Measurements from ENCODE around the gene PSKH1.
A peak's percentile ranks its signal among the peaks of the same experiment; 100 is the strongest.

DNA sequence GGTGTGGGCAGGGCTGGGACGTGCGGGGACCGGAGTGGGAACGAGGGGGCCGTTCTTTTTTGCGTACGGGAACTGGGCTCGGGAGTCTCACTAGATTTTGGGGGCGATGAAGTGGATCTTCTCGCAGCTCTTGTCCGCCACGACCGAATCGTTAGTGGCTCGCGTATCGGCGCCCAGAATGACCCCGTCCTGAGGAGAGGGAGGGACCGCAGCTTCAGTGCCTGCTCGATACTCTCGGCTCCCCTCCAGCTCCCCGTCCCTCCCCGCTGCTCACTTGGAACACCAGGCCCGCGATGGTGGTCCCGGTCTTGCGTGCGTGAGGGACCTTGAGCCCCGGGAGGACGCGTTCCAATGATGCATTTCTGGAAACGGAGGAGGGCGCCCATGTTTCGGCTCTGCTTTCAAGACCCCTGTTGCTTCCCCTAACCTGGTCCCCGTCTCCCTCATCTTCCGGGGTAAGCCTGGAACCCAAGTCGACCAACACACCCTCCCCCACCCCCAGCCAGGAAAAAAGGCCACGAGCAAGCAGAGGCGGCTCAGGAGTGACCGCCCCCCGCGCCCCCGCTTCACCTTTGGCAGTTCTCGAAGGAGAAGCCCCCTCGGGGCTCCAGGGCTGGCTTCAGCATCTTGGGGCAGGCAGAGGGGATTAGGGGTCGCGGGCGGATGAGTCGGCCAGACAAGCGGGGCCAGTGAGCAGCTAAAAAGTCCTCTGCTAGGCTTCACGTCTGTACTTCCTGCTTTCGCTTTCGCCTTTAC is 43.2 kb downstream of the PSKH1 start, which contains the start of gene PSMB10:
- TF ChIP-seq MYC (IDR thresholded peaks at IDR 0.05; ENCODE audit: insufficient read depth, insufficient read length, insufficient replicate concordance, low read length, severe bottlenecking) (no peak), FOXM1 (IDR thresholded peaks at IDR 0.05; ENCODE audit: low read depth, low read length) (no peak), POLR2A (IDR thresholded peaks at IDR 0.05; ENCODE audit: low read depth, low read length) (peak; percentile 75), SREBF1 (IDR thresholded peaks at IDR 0.05; ENCODE audit: low read length) (no peak), TCF3 (IDR thresholded peaks at IDR 0.05; ENCODE audit: borderline replicate concordance, insufficient read depth, low read depth, low read length) (no peak), RAD51 (IDR thresholded peaks at IDR 0.05) (no peak), SMARCA5 (IDR thresholded peaks at IDR 0.05) (0 out of 2 replicates have a peak, but pooled peaks have one; percentile 55)
- TF ChIP-seq, protein P1, sequence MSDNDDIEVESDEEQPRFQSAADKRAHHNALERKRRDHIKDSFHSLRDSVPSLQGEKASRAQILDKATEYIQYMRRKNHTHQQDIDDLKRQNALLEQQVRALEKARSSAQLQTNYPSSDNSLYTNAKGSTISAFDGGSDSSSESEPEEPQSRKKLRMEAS (IDR thresholded peaks at IDR 0.05; ENCODE audit: low read depth, low read length), result no peak
- TF ChIP-seq, protein P2, sequence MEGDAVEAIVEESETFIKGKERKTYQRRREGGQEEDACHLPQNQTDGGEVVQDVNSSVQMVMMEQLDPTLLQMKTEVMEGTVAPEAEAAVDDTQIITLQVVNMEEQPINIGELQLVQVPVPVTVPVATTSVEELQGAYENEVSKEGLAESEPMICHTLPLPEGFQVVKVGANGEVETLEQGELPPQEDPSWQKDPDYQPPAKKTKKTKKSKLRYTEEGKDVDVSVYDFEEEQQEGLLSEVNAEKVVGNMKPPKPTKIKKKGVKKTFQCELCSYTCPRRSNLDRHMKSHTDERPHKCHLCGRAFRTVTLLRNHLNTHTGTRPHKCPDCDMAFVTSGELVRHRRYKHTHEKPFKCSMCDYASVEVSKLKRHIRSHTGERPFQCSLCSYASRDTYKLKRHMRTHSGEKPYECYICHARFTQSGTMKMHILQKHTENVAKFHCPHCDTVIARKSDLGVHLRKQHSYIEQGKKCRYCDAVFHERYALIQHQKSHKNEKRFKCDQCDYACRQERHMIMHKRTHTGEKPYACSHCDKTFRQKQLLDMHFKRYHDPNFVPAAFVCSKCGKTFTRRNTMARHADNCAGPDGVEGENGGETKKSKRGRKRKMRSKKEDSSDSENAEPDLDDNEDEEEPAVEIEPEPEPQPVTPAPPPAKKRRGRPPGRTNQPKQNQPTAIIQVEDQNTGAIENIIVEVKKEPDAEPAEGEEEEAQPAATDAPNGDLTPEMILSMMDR (IDR thresholded peaks at IDR 0.05 in 2 of 3, conservative IDR thresholded peaks at IDR 0.05 in 1 of 3; ENCODE audit: control insufficient read depth in 2 of 3, extremely low read depth in 1 of 3, insufficient read depth in 1 of 3, low read depth in 3 of 3, low read length in 3 of 3), result peak in 1 of 3 experiments; percentile 14; a peak in 1 of 6 replicates
- TF ChIP-seq, protein P3, sequence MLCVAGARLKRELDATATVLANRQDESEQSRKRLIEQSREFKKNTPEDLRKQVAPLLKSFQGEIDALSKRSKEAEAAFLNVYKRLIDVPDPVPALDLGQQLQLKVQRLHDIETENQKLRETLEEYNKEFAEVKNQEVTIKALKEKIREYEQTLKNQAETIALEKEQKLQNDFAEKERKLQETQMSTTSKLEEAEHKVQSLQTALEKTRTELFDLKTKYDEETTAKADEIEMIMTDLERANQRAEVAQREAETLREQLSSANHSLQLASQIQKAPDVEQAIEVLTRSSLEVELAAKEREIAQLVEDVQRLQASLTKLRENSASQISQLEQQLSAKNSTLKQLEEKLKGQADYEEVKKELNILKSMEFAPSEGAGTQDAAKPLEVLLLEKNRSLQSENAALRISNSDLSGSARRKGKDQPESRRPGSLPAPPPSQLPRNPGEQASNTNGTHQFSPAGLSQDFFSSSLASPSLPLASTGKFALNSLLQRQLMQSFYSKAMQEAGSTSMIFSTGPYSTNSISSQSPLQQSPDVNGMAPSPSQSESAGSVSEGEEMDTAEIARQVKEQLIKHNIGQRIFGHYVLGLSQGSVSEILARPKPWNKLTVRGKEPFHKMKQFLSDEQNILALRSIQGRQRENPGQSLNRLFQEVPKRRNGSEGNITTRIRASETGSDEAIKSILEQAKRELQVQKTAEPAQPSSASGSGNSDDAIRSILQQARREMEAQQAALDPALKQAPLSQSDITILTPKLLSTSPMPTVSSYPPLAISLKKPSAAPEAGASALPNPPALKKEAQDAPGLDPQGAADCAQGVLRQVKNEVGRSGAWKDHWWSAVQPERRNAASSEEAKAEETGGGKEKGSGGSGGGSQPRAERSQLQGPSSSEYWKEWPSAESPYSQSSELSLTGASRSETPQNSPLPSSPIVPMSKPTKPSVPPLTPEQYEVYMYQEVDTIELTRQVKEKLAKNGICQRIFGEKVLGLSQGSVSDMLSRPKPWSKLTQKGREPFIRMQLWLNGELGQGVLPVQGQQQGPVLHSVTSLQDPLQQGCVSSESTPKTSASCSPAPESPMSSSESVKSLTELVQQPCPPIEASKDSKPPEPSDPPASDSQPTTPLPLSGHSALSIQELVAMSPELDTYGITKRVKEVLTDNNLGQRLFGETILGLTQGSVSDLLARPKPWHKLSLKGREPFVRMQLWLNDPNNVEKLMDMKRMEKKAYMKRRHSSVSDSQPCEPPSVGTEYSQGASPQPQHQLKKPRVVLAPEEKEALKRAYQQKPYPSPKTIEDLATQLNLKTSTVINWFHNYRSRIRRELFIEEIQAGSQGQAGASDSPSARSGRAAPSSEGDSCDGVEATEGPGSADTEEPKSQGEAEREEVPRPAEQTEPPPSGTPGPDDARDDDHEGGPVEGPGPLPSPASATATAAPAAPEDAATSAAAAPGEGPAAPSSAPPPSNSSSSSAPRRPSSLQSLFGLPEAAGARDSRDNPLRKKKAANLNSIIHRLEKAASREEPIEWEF (IDR thresholded peaks at IDR 0.05; ENCODE audit: insufficient replicate concordance, low read depth, low read length), result no peak
